SK-N-MC (cell line): ENCODE measurements around the gene COL4A3.

Experiments
- EZH2 ChIP-seq: fragments of 200-600 bp; sonication (generic); IDR thresholded peaks from one replicate; pipeline ENCODE4 v1.6.1; 2017; ENCODE audit warnings: antibody characterized with exemption
- POLR2AphosphoS5 ChIP-seq: IDR thresholded peaks from 2 replicates; pipeline ENCODE4 v1.6.1; 2012; ENCODE audit warnings: mild to moderate bottlenecking, low read depth, low read length, borderline replicate concordance

GRCh38 chr2:227186751-227187150 lies 22.3 kb downstream of the COL4A3 start:
- TF ChIP-seq EZH2 (no peak), POLR2AphosphoS5 (no peak)
